BLaER1 treated with 17β-estradiol and CSF1 and Interleukin-3, amounts not matched to agents 10 nM and 100 nM (cell line): ENCODE data around the gene PTPRN.
A peak's percentile ranks its signal among the peaks of the same experiment; 100 is the strongest.
"Not testable (repeated sequence)": the region's sequence is repeated elsewhere in the genome, so short reads cannot be mapped to it uniquely, and the experiment has no call there.

Source experiments
- H3K27ac ChIP-seq, 11 experiments: shearing (Covaris generic); formaldehyde crosslinking; 2 replicates each; pipeline ENCODE4 v1.8.1; 2022
- H3K27me3 ChIP-seq, 11 experiments: shearing (Covaris generic); formaldehyde crosslinking; 2 replicates each; pipeline ENCODE4 v1.8.1; 2022
- H3K36me3 ChIP-seq, 11 experiments: shearing (Covaris generic); formaldehyde crosslinking; 2 replicates each; pipeline ENCODE4 v1.8.1; 2022
- H3K4me1 ChIP-seq, 10 experiments: shearing (Covaris generic); formaldehyde crosslinking; 2 replicates each; pipeline ENCODE4 v1.8.1; 2022
- H3K4me2 ChIP-seq, 11 experiments: shearing (Covaris generic); formaldehyde crosslinking; 2 replicates each; pipeline ENCODE4 v1.8.1; 2022
- H3K4me3 ChIP-seq, 10 experiments: shearing (Covaris generic); formaldehyde crosslinking; 2 replicates each; pipeline ENCODE4 v1.8.1; 2022
- H3K9ac ChIP-seq, 11 experiments: shearing (Covaris generic); formaldehyde crosslinking; 2 replicates each; pipeline ENCODE4 v1.8.1; 2022
- H3K9me3 ChIP-seq, 11 experiments: shearing (Covaris generic); formaldehyde crosslinking; replicated peaks in 1 of 11; 2 replicates each; pipeline ENCODE4 v1.8.1; 2022
- H4K20me1 ChIP-seq, 11 experiments: shearing (Covaris generic); formaldehyde crosslinking; 2 replicates each; pipeline ENCODE4 v1.8.1; 2022
- Cebpa-rat ChIP-seq, 11 experiments: shearing (Covaris generic); IDR thresholded peaks; 2 replicates each; pipeline ENCODE4 v1.8.1; 2022

Gene PTPRN

DNA sequence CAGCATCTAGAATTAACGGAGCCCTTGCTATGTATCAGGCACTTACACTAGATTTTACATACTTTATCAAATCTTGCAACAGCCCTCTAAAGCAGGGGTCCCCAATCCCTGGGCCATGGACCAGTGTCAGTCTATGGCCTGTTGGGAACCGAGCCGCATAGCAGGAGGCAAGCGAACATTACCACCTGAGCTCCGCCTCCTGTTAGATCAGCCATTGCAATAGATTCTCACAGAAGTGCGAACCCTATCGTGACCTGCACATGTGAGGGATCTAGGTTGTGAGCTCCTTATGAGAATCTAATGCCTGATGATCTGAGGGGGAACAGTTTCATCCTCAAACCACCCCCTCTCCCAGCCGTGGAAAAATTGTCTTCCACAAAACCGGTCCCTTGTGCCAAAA is 16.6 kb downstream of the PTPRN start:
- no peak overlapping the region for H3K27ac ChIP-seq
- H3K9me3 ChIP-seq: no peaks in the 10 kb centered on the region
- H3K9ac ChIP-seq: no peak overlapping the region
- no peak overlapping the region for H3K4me3 ChIP-seq
- no peaks in the 10 kb centered on the region; a peak in 1 of 22 replicates for H4K20me1 ChIP-seq
- H3K27me3 ChIP-seq: no peaks in the 10 kb centered on the region; a peak in 2 of 22 replicates
- no peak for TF ChIP-seq Cebpa-rat (IDR thresholded peaks at IDR 0.05)
- no peaks in the 10 kb centered on the region for H3K36me3 ChIP-seq
- H3K4me1 ChIP-seq: peaks cover 8 to 30% (median 14%) of the 10 kb centered on the region in 10 experiments; a peak in 18 of 20 replicates
- no peak overlapping the region for H3K4me2 ChIP-seq

DNA sequence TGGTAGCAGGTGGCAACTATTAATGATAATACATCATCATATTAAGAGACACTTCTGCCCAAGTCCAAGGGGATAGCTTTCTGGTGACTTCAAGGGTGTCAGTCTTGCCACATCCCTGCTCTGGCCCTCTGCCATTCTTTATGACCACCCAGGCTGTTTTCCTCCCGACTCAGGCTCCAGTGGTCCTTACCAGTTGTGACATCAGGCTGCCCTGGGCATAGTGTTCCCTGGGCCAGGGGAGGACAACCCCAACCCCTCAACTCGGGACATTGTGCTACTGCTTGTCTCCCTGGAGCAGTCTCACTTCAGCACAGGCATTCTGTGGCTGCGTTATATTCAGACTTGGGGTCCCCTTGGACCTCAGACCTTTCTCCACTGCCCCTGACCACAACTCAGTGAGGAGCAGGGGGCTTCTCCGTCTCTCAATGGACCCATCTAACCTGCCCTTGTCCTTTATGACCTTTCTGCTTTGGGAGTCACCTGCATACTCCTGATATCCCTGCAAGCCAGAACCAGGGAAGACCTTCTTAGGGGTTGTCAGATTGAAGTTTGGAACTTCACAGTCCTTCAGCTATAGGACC is 17.2 kb downstream of the PTPRN start:
- Histone ChIP-seq H3K36me3 (no peaks in the 10 kb centered on the region), H3K4me2 (no peak overlapping the region), H3K4me3 (no peak overlapping the region), H3K27me3 (no peaks in the 10 kb centered on the region; a peak in 2 of 22 replicates), H3K27ac (no peak overlapping the region), H3K9me3 (no peaks in the 10 kb centered on the region), H3K4me1 (peaks cover 8 to 32% (median 15%) of the 10 kb centered on the region in 10 experiments; a peak in 18 of 20 replicates), H4K20me1 (no peaks in the 10 kb centered on the region; a peak in 1 of 22 replicates), H3K9ac (no peak overlapping the region)
- no peak for TF ChIP-seq Cebpa-rat (IDR thresholded peaks at IDR 0.05)

DNA sequence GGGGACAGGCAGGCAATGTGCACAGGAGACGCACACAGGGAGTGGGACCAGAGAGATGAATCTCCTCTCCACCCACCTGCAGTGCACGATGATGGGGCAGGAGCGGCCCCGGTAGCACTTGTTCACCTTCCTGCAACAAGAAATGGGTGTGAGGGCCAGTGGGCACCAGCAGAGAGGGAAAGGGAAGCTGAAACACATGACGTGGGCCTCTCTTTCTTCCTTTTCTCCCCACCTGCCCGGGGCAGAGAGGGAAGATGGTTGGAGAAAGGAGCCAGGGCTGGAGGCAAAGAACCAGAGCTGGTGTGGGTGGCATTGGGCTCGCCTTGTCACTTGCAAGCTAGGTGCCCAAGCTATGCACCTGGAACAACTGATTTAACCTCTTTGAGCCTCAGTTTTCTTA is 17.8 kb downstream of the PTPRN start:
- no peaks in the 10 kb centered on the region; a peak in 2 of 22 replicates for H3K27me3 ChIP-seq
- H4K20me1 ChIP-seq: peaks cover 0 to 6% (median 0%) of the 10 kb centered on the region in 11 experiments; a peak in 2 of 22 replicates
- H3K27ac ChIP-seq: no peak overlapping the region
- H3K36me3 ChIP-seq: peaks cover 0 to 5% (median 0%) of the 10 kb centered on the region in 11 experiments; a peak in 1 of 22 replicates
- H3K4me2 ChIP-seq: no peak overlapping the region
- no peaks in the 10 kb centered on the region for H3K9me3 ChIP-seq
- H3K9ac ChIP-seq: no peak overlapping the region
- no peak overlapping the region for H3K4me3 ChIP-seq
- peaks cover 9 to 36% (median 19%) of the 10 kb centered on the region in 10 experiments; a peak in 18 of 20 replicates for H3K4me1 ChIP-seq
- no peak for TF ChIP-seq Cebpa-rat (IDR thresholded peaks at IDR 0.05)

DNA sequence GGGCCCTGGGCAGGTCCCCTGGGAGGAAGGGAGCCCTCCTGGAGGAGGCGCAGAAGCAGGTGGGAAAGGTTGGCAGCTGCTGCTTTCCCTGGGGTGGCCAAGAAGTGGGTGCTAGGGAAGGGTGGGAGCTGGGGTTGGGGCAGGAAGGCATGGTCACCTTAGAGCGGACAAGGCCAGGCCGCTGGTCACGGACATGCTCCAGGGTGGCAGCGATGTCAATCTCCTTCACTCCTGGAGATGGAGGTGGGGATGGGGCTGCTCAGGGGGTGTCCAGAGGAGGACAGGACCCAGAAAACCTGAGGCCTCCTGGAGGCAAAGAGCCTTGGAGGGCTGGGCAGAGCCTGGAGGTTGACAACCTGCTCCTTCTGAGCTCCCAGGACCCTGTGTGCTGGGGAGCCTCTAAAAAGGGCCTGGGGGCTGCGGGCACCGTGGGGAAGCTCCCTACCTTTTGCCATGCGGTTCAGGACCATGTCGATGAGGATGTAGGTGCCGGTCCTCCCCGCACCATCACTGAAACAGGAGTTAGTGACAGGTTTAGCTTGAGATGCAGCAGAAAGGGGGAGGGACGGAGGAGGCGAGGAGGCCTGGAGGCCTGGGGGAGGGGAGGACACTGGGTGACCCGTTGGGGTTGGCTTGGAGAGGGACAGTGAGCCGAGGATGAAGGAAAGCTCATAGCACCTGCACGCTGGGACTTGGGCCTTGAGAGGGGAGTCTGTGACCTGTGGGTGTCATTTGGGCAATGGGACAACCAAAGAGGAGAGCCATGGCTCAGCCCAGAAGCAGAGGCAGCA is 18.6 kb downstream of the PTPRN start:
- no peak overlapping the region for H3K9ac ChIP-seq
- peaks cover 0 to 12% (median 0%) of the 10 kb centered on the region in 11 experiments; a peak in 8 of 22 replicates for H4K20me1 ChIP-seq
- H3K36me3 ChIP-seq: peaks cover 0 to 7% (median 0%) of the 10 kb centered on the region in 11 experiments; a peak in 5 of 22 replicates
- H3K4me2 ChIP-seq: peak overlapping the region in 2 of 11 experiments; percentile 14 to 18; a peak in 1 of 22 replicates
- H3K27me3 ChIP-seq: no peaks in the 10 kb centered on the region; a peak in 2 of 22 replicates
- no peak overlapping the region for H3K27ac ChIP-seq
- peaks cover 10 to 43% (median 25%) of the 10 kb centered on the region in 10 experiments for H3K4me1 ChIP-seq
- H3K4me3 ChIP-seq: no peak overlapping the region
- no peak for TF ChIP-seq Cebpa-rat (IDR thresholded peaks at IDR 0.05)
- H3K9me3 ChIP-seq: no peaks in the 10 kb centered on the region

DNA sequence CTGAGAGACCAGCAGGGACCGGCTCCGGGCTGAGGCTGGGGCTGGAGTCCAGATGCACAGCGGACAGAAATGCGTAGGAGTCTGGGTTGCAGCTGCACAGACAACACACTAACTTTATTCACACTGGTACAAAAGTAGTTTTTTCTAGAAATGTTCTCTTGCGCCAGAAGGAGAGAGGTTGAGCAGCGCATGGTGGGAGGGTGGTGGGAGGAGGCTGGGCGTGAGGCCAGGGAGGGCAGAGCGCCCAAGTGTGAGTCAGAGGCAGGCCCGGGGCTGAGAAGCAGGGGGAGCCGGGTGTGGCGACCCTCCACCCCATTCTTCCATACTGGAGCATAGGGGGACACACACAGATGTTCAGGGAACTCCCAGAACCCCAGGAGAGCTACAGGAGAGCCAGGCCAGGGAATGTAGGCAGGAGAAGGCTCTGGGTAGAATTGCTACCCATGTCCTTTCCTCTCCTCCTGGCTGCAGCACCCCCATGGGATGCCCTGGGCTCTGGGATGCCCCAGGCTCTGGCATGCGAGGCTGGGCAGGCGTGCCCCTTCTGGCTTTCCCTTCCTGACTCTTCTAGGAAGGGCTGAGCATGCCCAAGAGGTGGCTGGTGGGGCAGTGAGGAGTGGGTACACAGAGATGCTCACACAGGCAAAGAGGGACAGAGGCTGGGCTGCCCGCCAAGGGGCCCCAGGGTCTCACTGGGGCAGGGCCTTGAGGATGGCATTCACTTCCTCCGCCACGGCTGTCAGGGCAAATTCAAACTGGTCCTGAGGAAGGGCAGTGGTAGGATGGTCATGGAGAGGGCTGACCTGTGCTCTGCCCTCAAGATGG is 19.5 kb downstream of the PTPRN start:
- Histone ChIP-seq H3K4me2 (peak overlapping the region in 2 of 11 experiments; percentile 14 to 18; a peak in 2 of 22 replicates), H3K27ac (no peak overlapping the region), H3K4me1 (peaks cover 19 to 48% (median 28%) of the 10 kb centered on the region in 10 experiments), H3K27me3 (no peaks in the 10 kb centered on the region; a peak in 2 of 22 replicates), H4K20me1 (peaks cover 0 to 20% (median 7%) of the 10 kb centered on the region in 11 experiments; a peak in 11 of 22 replicates), H3K9ac (no peak overlapping the region), H3K4me3 (no peak overlapping the region), H3K9me3 (no peaks in the 10 kb centered on the region), H3K36me3 (peaks cover 0 to 16% (median 0%) of the 10 kb centered on the region in 11 experiments; a peak in 7 of 22 replicates)
- no peak for TF ChIP-seq Cebpa-rat (IDR thresholded peaks at IDR 0.05)

DNA sequence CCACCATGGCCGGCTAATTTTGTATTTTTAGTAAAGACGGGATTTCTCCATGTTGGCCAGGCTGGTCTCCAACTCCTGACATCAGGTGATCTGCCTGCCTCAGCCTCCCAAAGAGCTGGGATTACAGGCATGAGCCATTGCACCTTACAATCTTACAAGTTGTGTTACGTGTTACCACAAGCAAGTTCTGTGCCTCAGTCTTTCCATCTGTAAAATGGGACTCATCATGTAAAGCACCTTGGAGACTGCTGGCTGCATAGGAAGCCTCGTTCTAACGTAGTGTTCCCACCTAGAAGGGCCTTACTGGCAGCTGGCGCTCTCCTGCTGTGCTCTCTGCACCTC is 20.0 kb downstream of the PTPRN start:
- no peak overlapping the region for H3K27ac ChIP-seq
- H3K27me3 ChIP-seq: no peaks in the 10 kb centered on the region; a peak in 1 of 22 replicates
- peaks cover 21 to 50% (median 30%) of the 10 kb centered on the region in 10 experiments for H3K4me1 ChIP-seq
- no peak overlapping the region for H3K4me2 ChIP-seq
- peaks cover 0 to 21% (median 0%) of the 10 kb centered on the region in 11 experiments; a peak in 7 of 22 replicates for H3K36me3 ChIP-seq
- H3K4me3 ChIP-seq: no peak overlapping the region
- no peak for TF ChIP-seq Cebpa-rat (IDR thresholded peaks at IDR 0.05)
- no peaks in the 10 kb centered on the region for H3K9me3 ChIP-seq
- peaks cover 0 to 25% (median 12%) of the 10 kb centered on the region in 11 experiments; a peak in 12 of 22 replicates for H4K20me1 ChIP-seq
- no peak overlapping the region for H3K9ac ChIP-seq

DNA sequence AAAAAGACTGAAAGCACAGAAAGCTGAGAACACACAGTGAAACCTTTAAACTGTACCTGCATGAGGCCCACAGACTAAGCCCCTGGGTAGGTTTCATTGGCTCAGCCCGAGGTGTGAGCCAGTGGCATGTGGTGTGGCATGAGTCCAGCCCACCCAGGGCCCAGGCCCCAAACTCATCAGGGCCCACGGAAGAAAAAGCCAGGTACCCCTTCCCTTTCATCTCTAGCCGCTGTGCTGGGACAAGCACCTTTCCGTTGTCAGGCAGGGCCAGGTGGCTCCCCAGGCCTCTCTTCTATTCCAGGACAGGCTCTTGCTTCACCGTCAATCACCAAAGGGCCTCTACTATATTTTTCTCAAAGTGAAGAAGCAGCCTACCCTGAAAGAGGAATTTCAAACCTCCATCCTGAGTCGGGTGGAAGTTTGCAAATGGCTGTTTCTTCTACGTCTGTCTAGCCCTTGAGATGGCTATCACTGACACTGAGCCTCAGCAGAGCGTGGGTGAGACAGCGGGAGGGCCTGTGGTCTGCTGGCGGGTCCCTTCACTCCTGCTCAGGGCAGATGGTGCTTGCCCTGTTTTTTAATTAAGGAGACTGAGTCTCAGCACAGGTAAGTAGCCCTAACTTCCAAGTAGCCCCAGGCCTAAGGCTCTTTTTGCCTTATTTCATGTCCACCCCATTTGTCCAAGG is 21.5 kb downstream of the PTPRN start:
- no peak for TF ChIP-seq Cebpa-rat (IDR thresholded peaks at IDR 0.05)
- 0 out of 22 replicates have a peak overlapping the region, but pooled peaks of 1 of the 11 experiments have one; percentile 3 for H3K4me2 ChIP-seq
- peaks cover 6 to 38% (median 21%) of the 10 kb centered on the region in 11 experiments; a peak in 14 of 22 replicates for H4K20me1 ChIP-seq
- H3K36me3 ChIP-seq: peaks cover 0 to 36% (median 0%) of the 10 kb centered on the region in 11 experiments; a peak in 7 of 22 replicates
- H3K27me3 ChIP-seq: no peaks in the 10 kb centered on the region
- H3K9me3 ChIP-seq: no peaks in the 10 kb centered on the region
- no peak overlapping the region for H3K4me3 ChIP-seq
- H3K4me1 ChIP-seq: peaks cover 22 to 59% (median 39%) of the 10 kb centered on the region in 10 experiments
- H3K27ac ChIP-seq: no peak overlapping the region
- H3K9ac ChIP-seq: 0 out of 22 replicates have a peak overlapping the region, but pooled peaks of 1 of the 11 experiments have one; percentile 1

DNA sequence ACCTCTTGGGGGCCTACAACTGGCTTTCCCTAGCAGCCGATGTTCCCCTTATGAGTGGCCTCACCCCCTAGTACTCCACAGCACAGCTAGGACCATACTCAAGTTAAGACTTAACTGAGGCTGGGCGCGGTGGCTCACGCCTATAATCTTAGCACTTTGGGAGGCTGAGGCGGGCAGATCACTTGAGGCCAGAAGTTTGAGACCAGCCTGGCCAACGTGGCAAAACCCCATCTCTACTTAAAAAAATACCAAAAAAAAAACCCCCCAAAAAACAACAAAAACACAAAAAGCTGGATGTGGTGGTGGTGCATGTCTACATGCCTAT is 22.1 kb downstream of the PTPRN start:
- H3K36me3 ChIP-seq: peaks cover 0 to 40% (median 0%) of the 10 kb centered on the region in 11 experiments; a peak in 7 of 22 replicates

More for the DNA sequence above, 22.1 kb downstream of the PTPRN start:
- peaks cover 28 to 65% (median 46%) of the 10 kb centered on the region in 10 experiments for H3K4me1 ChIP-seq
- 0 out of 22 replicates have a peak overlapping the region, but pooled peaks of 2 of the 11 experiments have one; percentile 12 to 36 for H3K4me2 ChIP-seq
- not testable (repeated sequence) for H3K9ac ChIP-seq, H3K4me3 ChIP-seq, H3K9me3 ChIP-seq, H3K27me3 ChIP-seq, H3K27ac ChIP-seq
- H4K20me1 ChIP-seq: peaks cover 10 to 43% (median 21%) of the 10 kb centered on the region in 11 experiments; a peak in 15 of 22 replicates
